ENCODE measurements around the gene YEATS4.

YEATS4 gene

GRCh38 chr12:69431591-69432222, 72.2 kb downstream of the YEATS4 start:
- Histone ChIP-seq H3K9ac (ENCODE audit: low read length) (no peak overlapping the region), H3K27me3 (ENCODE audit: control insufficient read depth, insufficient read depth, low read length) (no peaks in the 10 kb centered on the region), H3K4me3 (ENCODE audit: low read length) (no peak overlapping the region), H3K27ac (ENCODE audit: low read depth, low read length) (no peak overlapping the region), H3K36me3 (ENCODE audit: control insufficient read depth, insufficient read depth, low read length) (no peaks in the 10 kb centered on the region), H3K4me1 (ENCODE audit: control insufficient read depth, insufficient read depth, low read length) (no peaks in the 10 kb centered on the region)

- Histone ChIP-seq H3K27ac (ENCODE audit: low read depth, low read length) (no peak overlapping the region), H3K4me3 (ENCODE audit: low read length) (no peak overlapping the region), H3K9ac (ENCODE audit: low read length) (no peak overlapping the region), H3K27me3 (ENCODE audit: control insufficient read depth, insufficient read depth, low read length) (no peaks in the 10 kb centered on the region), H3K4me1 (ENCODE audit: control insufficient read depth, insufficient read depth, low read length) (no peaks in the 10 kb centered on the region), H3K36me3 (ENCODE audit: control insufficient read depth, insufficient read depth, low read length) (no peaks in the 10 kb centered on the region)
These were observed 74.1 kb downstream of the YEATS4 start for GRCh38 chr12:69433653-69434052.

- H3K4me3 ChIP-seq (ENCODE audit: low read length) = no peak overlapping the region
- no peak overlapping the region for H3K27ac ChIP-seq (ENCODE audit: low read depth, low read length)
- no peaks in the 10 kb centered on the region for H3K36me3 ChIP-seq (ENCODE audit: control insufficient read depth, insufficient read depth, low read length)
- H3K27me3 ChIP-seq (ENCODE audit: control insufficient read depth, insufficient read depth, low read length) = no peaks in the 10 kb centered on the region
- H3K9ac ChIP-seq (ENCODE audit: low read length) = no peak overlapping the region
- H3K4me1 ChIP-seq (ENCODE audit: control insufficient read depth, insufficient read depth, low read length) = no peaks in the 10 kb centered on the region
These were observed 76.1 kb downstream of the YEATS4 start for GRCh38 chr12:69435644-69436043.

GRCh38 chr12:69437073-69437472, 77.5 kb downstream of the YEATS4 start:
- H3K36me3 ChIP-seq (ENCODE audit: control insufficient read depth, insufficient read depth, low read length) = no peaks in the 10 kb centered on the region
- H3K9ac ChIP-seq (ENCODE audit: low read length) = no peak overlapping the region
- no peaks in the 10 kb centered on the region for H3K27me3 ChIP-seq (ENCODE audit: control insufficient read depth, insufficient read depth, low read length)
- no peaks in the 10 kb centered on the region for H3K4me1 ChIP-seq (ENCODE audit: control insufficient read depth, insufficient read depth, low read length)
- H3K27ac ChIP-seq (ENCODE audit: low read depth, low read length) = no peak overlapping the region
- no peak overlapping the region for H3K4me3 ChIP-seq (ENCODE audit: low read length)

GRCh38 chr12:69438539-69438938, 79.0 kb downstream of the YEATS4 start:
- no peaks in the 10 kb centered on the region for H3K36me3 ChIP-seq (ENCODE audit: control insufficient read depth, insufficient read depth, low read length)
- H3K27me3 ChIP-seq (ENCODE audit: control insufficient read depth, insufficient read depth, low read length) = no peaks in the 10 kb centered on the region
- no peak overlapping the region for H3K27ac ChIP-seq (ENCODE audit: low read depth, low read length)
- no peaks in the 10 kb centered on the region for H3K4me1 ChIP-seq (ENCODE audit: control insufficient read depth, insufficient read depth, low read length)
- H3K4me3 ChIP-seq (ENCODE audit: low read length) = no peak overlapping the region
- no peak overlapping the region for H3K9ac ChIP-seq (ENCODE audit: low read length)

- Histone ChIP-seq H3K4me1 (ENCODE audit: control insufficient read depth, insufficient read depth, low read length) (no peaks in the 10 kb centered on the region), H3K4me3 (ENCODE audit: low read length) (no peak overlapping the region), H3K27me3 (ENCODE audit: control insufficient read depth, insufficient read depth, low read length) (no peaks in the 10 kb centered on the region), H3K9ac (ENCODE audit: low read length) (no peak overlapping the region), H3K36me3 (ENCODE audit: control insufficient read depth, insufficient read depth, low read length) (no peaks in the 10 kb centered on the region), H3K27ac (ENCODE audit: low read depth, low read length) (no peak overlapping the region)
These were observed 80.5 kb downstream of the YEATS4 start for GRCh38 chr12:69440016-69440415.
